Stomach (tissue), 9 donors: ENCODE data around the gene ZNF414. TPM values are rescaled to one million over a fixed set of nuclear protein-coding genes. Genes with fewer than 3 reads are reported as not detected.
A peak's percentile ranks its signal among the peaks of the same experiment; 100 is the strongest.

ENCODE experiments used
- DNase-seq, 2 donors: peaks; one replicate each; pipeline versions ENCODE4 v3.0.0 to v3.0.0-alpha.2; 2013 to 2019
- H3K27ac ChIP-seq, 5 donors: fragments of 200-600 bp in 4 of 5; sonication (generic) in 4 of 5; one replicate each; pipeline ENCODE4 v1.5.1; 2013 to 2019; ENCODE audit warnings: mild to moderate bottlenecking in 1 of 5, moderate library complexity in 1 of 5
- H3K27me3 ChIP-seq, 3 donors: fragments of 200-600 bp; sonication (generic); one replicate each; pipeline ENCODE4 v1.5.1; 2017 to 2019; ENCODE audit warnings: mixed run types in 1 of 3
- H3K36me3 ChIP-seq, 4 donors: fragments of 200-600 bp; sonication (generic); 1 replicate in 3 of 4; 2 replicates in 1 of 4; pipeline ENCODE4 v1.5.1; 2016 to 2019
- H3K4me1 ChIP-seq, 4 donors: fragments of 200-600 bp; sonication (generic); one replicate each; pipeline ENCODE4 v1.5.1; 2016 to 2019
- H3K4me3 ChIP-seq, 4 donors: fragments of 200-600 bp; sonication (generic) in 3 of 4; one replicate each; pipeline ENCODE4 v1.5.1; 2016 to 2019; ENCODE audit warnings: mild to moderate bottlenecking in 1 of 4
- H3K9me3 ChIP-seq, 4 donors: fragments of 200-600 bp; sonication (generic); one replicate each; pipeline ENCODE4 v1.5.1; 2016 to 2019
- CTCF ChIP-seq, 7 experiments: fragments of 450-650 bp in 4 of 7; fragments of 200-600 bp in 3 of 7; sonication (generic) in 3 of 7; IDR thresholded peaks; one replicate each; pipeline ENCODE4 v1.5.1; 2016 to 2019; ENCODE audit warnings: antibody characterized with exemption in 7 of 7, control low read depth in 2 of 7, mild to moderate bottlenecking in 1 of 7
- EP300 ChIP-seq: sonication (generic); formaldehyde crosslinking; IDR thresholded peaks from one replicate; pipeline ENCODE4 v1.6.1; 2017; ENCODE audit warnings: antibody characterized with exemption
- POLR2A ChIP-seq, 4 donors: fragments of 450-650 bp; IDR thresholded peaks; one replicate each; pipeline ENCODE4 v1.6.1; 2016; ENCODE audit warnings: antibody characterized with exemption in 4 of 4, control low read depth in 2 of 4, mild to moderate bottlenecking in 1 of 4, moderate library complexity in 1 of 4
- POLR2AphosphoS5 ChIP-seq, 3 donors: sonication (generic); formaldehyde crosslinking; IDR thresholded peaks; one replicate each; pipeline ENCODE4 v1.6.1; 2016; ENCODE audit warnings: antibody characterized with exemption in 3 of 3
- WGBS, 5 donors: extraction: QIAGEN DNeasy Blood & Tissue Kit in 3 of 5; methylation state at CpG; one replicate each; pipeline versions ENCODE4 v1.1.5 to v1.1.7; 2013 to 2018; 5-methylcytosine and 5-hydroxymethylcytosine counted together
- intact Hi-C: fragments of 100-400 bp; cut with DNase I; formaldehyde crosslinking; loops from one replicate; pipeline ENCODE4 v1.15.1; 2023; ENCODE audit warnings: low total_unique reads
- polyA plus RNA-seq, 3 donors: library from polyadenylated mRNA; stranded (reverse); fragments of 200-250 nt; gene quantifications; one replicate each; pipeline ENCODE4 v1.2.3, GENCODE V29; 2013
- total RNA-seq, 5 donors: library from RNA; depleted of rRNA; stranded (reverse); fragments of >200 nt; gene quantifications; one replicate each; pipeline versions ENCODE4 v1.1.0 to v1.2.3, GENCODE V29; 2014 to 2016
- donor health status: healthy with polysubstance abuse.
- donor health status: Bipolar disorder and iron deficiency.
- donor health status: healthy.

The ZNF414 gene
- total and polyA plus RNA-seq, 8 donors, result 1.8 to 32.7 (median 18.3) TPM

GRCh38 chr19:8505680-8506401 lies 8.1 kb downstream of the ZNF414 start:
- Histone ChIP-seq H3K27ac (peak overlapping the region in 4 of 5 donors; percentile 1 to 70 (median 36)), H3K27me3 (peaks cover 0 to 6% (median 0%) of the 10 kb centered on the region in 3 donors), H3K4me1 (peaks cover 12 to 31% (median 17%) of the 10 kb centered on the region in 4 donors), H3K9me3 (no peaks in the 10 kb centered on the region), H3K36me3 (peaks cover 0 to 21% (median 13%) of the 10 kb centered on the region in 4 donors), H3K4me3 (peak overlapping the region; percentile 51 to 69 (median 56))
- TF ChIP-seq CTCF (IDR thresholded peaks at IDR 0.05) (peak in 6 of 7 experiments; percentile 60 to 89 (median 73)), EP300 (no peak), POLR2A (IDR thresholded peaks at IDR 0.05) (no peak), POLR2AphosphoS5 (IDR thresholded peaks at IDR 0.05) (peak in 1 of 3 donors; percentile 42)
- peak; percentile 83 to 90 for DNase-seq
- 0 to 1% (median 1%) methylated on average over 47 to 56 of the region's 56 CpGs for WGBS, 5 donors
- intact Hi-C loops, result loop anchor here (10.0 kb wide), 1 partner anchor 101 kb away; no protein-coding TSS in a partner anchor

GRCh38 chr19:8504919-8505318 lies 9.0 kb downstream of the ZNF414 start:
- H3K27ac ChIP-seq, result no peak overlapping the region
- no peak for DNase-seq
- H3K9me3 ChIP-seq, result no peaks in the 10 kb centered on the region
- peaks cover 12 to 31% (median 17%) of the 10 kb centered on the region in 4 donors for H3K4me1 ChIP-seq
- intact Hi-C loops, result loop anchor here (10.0 kb wide), 1 partner anchor 100 kb away; no protein-coding TSS in a partner anchor
- peaks cover 0 to 13% (median 6%) of the 10 kb centered on the region in 4 donors for H3K36me3 ChIP-seq
- H3K4me3 ChIP-seq, result no peak overlapping the region
- H3K27me3 ChIP-seq, result peaks cover 0 to 6% (median 0%) of the 10 kb centered on the region in 3 donors
- WGBS, 5 donors, result 75 to 84% (median 81%) methylated on average over 6 of the region's 6 CpGs
- TF ChIP-seq CTCF (IDR thresholded peaks at IDR 0.05) (no peak), POLR2A (IDR thresholded peaks at IDR 0.05) (no peak), EP300 (no peak), POLR2AphosphoS5 (IDR thresholded peaks at IDR 0.05) (no peak)

GRCh38 chr19:8504171-8504570 lies 9.8 kb downstream of the ZNF414 start:
- no peak overlapping the region for H3K4me3 ChIP-seq
- H3K9me3 ChIP-seq, result no peaks in the 10 kb centered on the region
- peak in 1 of 2 donors; percentile 2 for DNase-seq
- no peak for TF ChIP-seq POLR2AphosphoS5 (IDR thresholded peaks at IDR 0.05)
- no peak for TF ChIP-seq POLR2A (IDR thresholded peaks at IDR 0.05)
- no peak for TF ChIP-seq EP300
- TF ChIP-seq CTCF (IDR thresholded peaks at IDR 0.05), result no peak
- WGBS, 5 donors, result 65 to 77% (median 71%) methylated on average over 7 of the region's 7 CpGs
- H3K4me1 ChIP-seq, result peaks cover 12 to 31% (median 17%) of the 10 kb centered on the region in 4 donors
- H3K27ac ChIP-seq, result peak overlapping the region in 2 of 5 donors; percentile 2 to 4
- H3K27me3 ChIP-seq, result peaks cover 0 to 6% (median 0%) of the 10 kb centered on the region in 3 donors
- intact Hi-C loops, result loop anchor here (10.0 kb wide), 1 partner anchor 99 kb away; no protein-coding TSS in a partner anchor
- H3K36me3 ChIP-seq, result peaks cover 0 to 6% (median 0%) of the 10 kb centered on the region in 4 donors

GRCh38 chr19:8503510-8503909 lies 10.5 kb downstream of the ZNF414 start:
- DNase-seq, result no peak
- peaks cover 12 to 31% (median 17%) of the 10 kb centered on the region in 4 donors for H3K4me1 ChIP-seq
- H3K27me3 ChIP-seq, result peaks cover 0 to 6% (median 0%) of the 10 kb centered on the region in 3 donors
- TF ChIP-seq CTCF (IDR thresholded peaks at IDR 0.05) (no peak), POLR2A (IDR thresholded peaks at IDR 0.05) (no peak), POLR2AphosphoS5 (IDR thresholded peaks at IDR 0.05) (no peak), EP300 (no peak)
- WGBS, 5 donors, result 77 to 96% (median 91%) methylated on average over 6 to 7 of the region's 7 CpGs
- no peak overlapping the region for H3K4me3 ChIP-seq
- intact Hi-C loops, result loop anchor here (10.0 kb wide), 1 partner anchor 99 kb away; no protein-coding TSS in a partner anchor
- H3K27ac ChIP-seq, result peak overlapping the region in 2 of 5 donors; percentile 2 to 23
- no peaks in the 10 kb centered on the region for H3K9me3 ChIP-seq
- H3K36me3 ChIP-seq, result no peaks in the 10 kb centered on the region
